Ectodermal cell (in vitro differentiated cells): Measurements from ENCODE around the gene CDK16.

Source experiments
- H3K27ac ChIP-seq: 2 replicates; pipeline ENCODE4 v1.7.0; 2013; ENCODE audit warnings: mild to moderate bottlenecking, low read depth, low read length; ENCODE audit not compliant: insufficient read depth, poor library complexity, severe bottlenecking
- H3K27me3 ChIP-seq: 2 replicates; pipeline ENCODE4 v1.7.0; 2013; ENCODE audit warnings: mild to moderate bottlenecking, low read length; ENCODE audit not compliant: insufficient read depth, control insufficient read depth, poor library complexity, severe bottlenecking
- H3K36me3 ChIP-seq: one replicate; pipeline ENCODE4 v1.7.0; 2013; ENCODE audit warnings: low read length; ENCODE audit not compliant: control insufficient read depth, insufficient read depth
- H3K4me1 ChIP-seq: one replicate; pipeline ENCODE4 v1.7.0; 2013; ENCODE audit warnings: low read length; ENCODE audit not compliant: control insufficient read depth, insufficient read depth
- H3K4me3 ChIP-seq: 2 replicates; pipeline ENCODE4 v1.7.0; 2013; ENCODE audit warnings: low read depth, low read length, control low read depth; ENCODE audit not compliant: insufficient read depth
- H3K9me3 ChIP-seq: 2 replicates; pipeline ENCODE4 v1.7.0; 2013; ENCODE audit warnings: mild to moderate bottlenecking, low read length, moderate library complexity; ENCODE audit not compliant: control insufficient read depth
- WGBS, 2 experiments: methylation state at CpG; one replicate each; pipeline ENCODE4 v1.1.7; 2013; ENCODE audit warnings: missing lambda C conversion rate in 2 of 2; 5-methylcytosine and 5-hydroxymethylcytosine counted together

The CDK16 gene

GRCh38 chrX:47206316-47206715, 12.2 kb upstream of the CDK16 start:
- Histone ChIP-seq H3K9me3 (no peaks in the 10 kb centered on the region), H3K4me3 (no peak overlapping the region), H3K36me3 (peaks cover 43% of the 10 kb centered on the region), H3K27me3 (no peaks in the 10 kb centered on the region), H3K27ac (no peak overlapping the region), H3K4me1 (no peaks in the 10 kb centered on the region)
- WGBS, 2 experiments = 97 to 100% methylated on average over 2 to 3 of the region's 3 CpGs

- Histone ChIP-seq H3K4me3 (no peak overlapping the region), H3K36me3 (peaks cover 31% of the 10 kb centered on the region), H3K9me3 (no peaks in the 10 kb centered on the region), H3K4me1 (no peaks in the 10 kb centered on the region), H3K27me3 (no peaks in the 10 kb centered on the region), H3K27ac (no peak overlapping the region)
- 85 to 92% methylated on average over 12 of the region's 12 CpGs for WGBS, 2 experiments
Observed at GRCh38 chrX:47208108-47208507, 10.4 kb upstream of the CDK16 start.

- H3K4me3 ChIP-seq = no peak overlapping the region
- H3K27me3 ChIP-seq = no peaks in the 10 kb centered on the region
- H3K27ac ChIP-seq = no peak overlapping the region
- 95 to 96% methylated on average over 16 of the region's 16 CpGs for WGBS, 2 experiments
- H3K36me3 ChIP-seq = peaks cover 23% of the 10 kb centered on the region
- H3K4me1 ChIP-seq = no peaks in the 10 kb centered on the region
- H3K9me3 ChIP-seq = no peaks in the 10 kb centered on the region
Observed at GRCh38 chrX:47209508-47210238, 8.8 kb upstream of the CDK16 start.

GRCh38 chrX:47210661-47211425, 7.6 kb upstream of the CDK16 start:
- WGBS, 2 experiments = 97 to 98% methylated on average over 15 of the region's 15 CpGs
- no peak overlapping the region for H3K4me3 ChIP-seq
- no peaks in the 10 kb centered on the region for H3K9me3 ChIP-seq
- H3K4me1 ChIP-seq = no peaks in the 10 kb centered on the region
- H3K36me3 ChIP-seq = peaks cover 22% of the 10 kb centered on the region
- no peaks in the 10 kb centered on the region for H3K27me3 ChIP-seq
- H3K27ac ChIP-seq = no peak overlapping the region

GRCh38 chrX:47212381-47213293, 5.8 kb upstream of the CDK16 start:
- H3K4me1 ChIP-seq = no peaks in the 10 kb centered on the region
- H3K27me3 ChIP-seq = no peaks in the 10 kb centered on the region
- H3K4me3 ChIP-seq = no peak overlapping the region
- H3K9me3 ChIP-seq = no peaks in the 10 kb centered on the region
- H3K27ac ChIP-seq = no peak overlapping the region
- peaks cover 9% of the 10 kb centered on the region for H3K36me3 ChIP-seq
- 95 to 97% methylated on average over 9 to 11 of the region's 12 CpGs for WGBS, 2 experiments

- H3K9me3 ChIP-seq = no peaks in the 10 kb centered on the region
- no peaks in the 10 kb centered on the region for H3K27me3 ChIP-seq
- no peak overlapping the region for H3K4me3 ChIP-seq
- 94 to 97% methylated on average over 20 of the region's 20 CpGs for WGBS, 2 experiments
- H3K27ac ChIP-seq = no peak overlapping the region
- H3K4me1 ChIP-seq = no peaks in the 10 kb centered on the region
- H3K36me3 ChIP-seq = peaks cover 9% of the 10 kb centered on the region
Observed at GRCh38 chrX:47214435-47215077, 3.9 kb upstream of the CDK16 start.

GRCh38 chrX:47215291-47215900, 3.1 kb upstream of the CDK16 start:
- Histone ChIP-seq H3K9me3 (no peaks in the 10 kb centered on the region), H3K4me3 (no peak overlapping the region), H3K27ac (no peak overlapping the region), H3K27me3 (no peaks in the 10 kb centered on the region), H3K4me1 (no peaks in the 10 kb centered on the region), H3K36me3 (peaks cover 3% of the 10 kb centered on the region)
- WGBS, 2 experiments = 93 to 94% methylated on average over 12 of the region's 12 CpGs

- Histone ChIP-seq H3K27ac (peak overlapping the region; percentile 89), H3K9me3 (no peaks in the 10 kb centered on the region), H3K4me3 (no peak overlapping the region), H3K36me3 (no peaks in the 10 kb centered on the region), H3K27me3 (no peaks in the 10 kb centered on the region), H3K4me1 (no peaks in the 10 kb centered on the region)
- WGBS, 2 experiments = 94 to 95% methylated on average over 8 of the region's 8 CpGs
Observed at GRCh38 chrX:47216393-47216925, 2.0 kb upstream of the CDK16 start.

- Histone ChIP-seq H3K4me3 (no peak overlapping the region), H3K27me3 (no peaks in the 10 kb centered on the region), H3K9me3 (no peaks in the 10 kb centered on the region), H3K4me1 (no peaks in the 10 kb centered on the region), H3K36me3 (no peaks in the 10 kb centered on the region), H3K27ac (peak overlapping the region; percentile 89)
- 19 to 20% methylated on average over 18 to 22 of the region's 22 CpGs for WGBS, 2 experiments
Observed at GRCh38 chrX:47217121-47217851, 1.2 kb upstream of the CDK16 start.
